ENCODE results near the gene DGKH.

DGKH gene

GRCh38 chr13:42100960-42101359 lies 52.5 kb downstream of the DGKH start:
- Histone ChIP-seq H3K9ac (ENCODE audit: low read depth, low read length) (no peak overlapping the region), H3K4me1 (ENCODE audit: insufficient read depth, low read length) (no peaks in the 10 kb centered on the region), H3K27me3 (ENCODE audit: insufficient read depth, low read length) (no peaks in the 10 kb centered on the region), H3K36me3 (ENCODE audit: insufficient read depth, low read length) (no peaks in the 10 kb centered on the region), H3K9me3 (ENCODE audit: insufficient read depth, low read depth, low read length) (no peaks in the 10 kb centered on the region), H3K4me3 (ENCODE audit: low read length) (no peak overlapping the region), H3K27ac (ENCODE audit: low read depth, low read length) (no peak overlapping the region)
- 95% methylated on average over 2 of the region's 3 CpGs for WGBS

- Histone ChIP-seq H3K36me3 (ENCODE audit: insufficient read depth, low read length) (no peaks in the 10 kb centered on the region), H3K27me3 (ENCODE audit: insufficient read depth, low read length) (no peaks in the 10 kb centered on the region), H3K4me3 (ENCODE audit: low read length) (no peak overlapping the region), H3K27ac (ENCODE audit: low read depth, low read length) (no peak overlapping the region), H3K9me3 (ENCODE audit: insufficient read depth, low read depth, low read length) (no peaks in the 10 kb centered on the region), H3K9ac (ENCODE audit: low read depth, low read length) (no peak overlapping the region), H3K4me1 (ENCODE audit: insufficient read depth, low read length) (peaks cover under 1% of the 10 kb centered on the region; the same call in 1 of the 2 replicates)
- WGBS: 93% methylated on average over 3 of the region's 3 CpGs
These were observed 53.6 kb downstream of the DGKH start for GRCh38 chr13:42101821-42102585.

GRCh38 chr13:42102961-42103865 lies 54.8 kb downstream of the DGKH start:
- 93% methylated on average over 4 of the region's 5 CpGs for WGBS

GRCh38 chr13:42106998-42107397 lies 58.5 kb downstream of the DGKH start:
- H3K4me1 ChIP-seq (ENCODE audit: insufficient read depth, low read length): peaks cover 2% of the 10 kb centered on the region; the same call in 1 of the 2 replicates
- no peak overlapping the region for H3K4me3 ChIP-seq (ENCODE audit: low read length)
- H3K9ac ChIP-seq (ENCODE audit: low read depth, low read length): no peak overlapping the region
- no peaks in the 10 kb centered on the region for H3K27me3 ChIP-seq (ENCODE audit: insufficient read depth, low read length)
- no peaks in the 10 kb centered on the region for H3K9me3 ChIP-seq (ENCODE audit: insufficient read depth, low read depth, low read length)
- no peaks in the 10 kb centered on the region for H3K36me3 ChIP-seq (ENCODE audit: insufficient read depth, low read length)
- H3K27ac ChIP-seq (ENCODE audit: low read depth, low read length): no peak overlapping the region
- WGBS: 90% methylated on average over 4 of the region's 4 CpGs

More at GRCh38 chr13:42102961-42103865, 54.8 kb downstream of the DGKH start:
- Histone ChIP-seq H3K4me1 (ENCODE audit: insufficient read depth, low read length) (peaks cover 2% of the 10 kb centered on the region; the same call in 1 of the 2 replicates), H3K9ac (ENCODE audit: low read depth, low read length) (no peak overlapping the region), H3K9me3 (ENCODE audit: insufficient read depth, low read depth, low read length) (no peaks in the 10 kb centered on the region), H3K4me3 (ENCODE audit: low read length) (no peak overlapping the region), H3K27me3 (ENCODE audit: insufficient read depth, low read length) (no peaks in the 10 kb centered on the region), H3K27ac (ENCODE audit: low read depth, low read length) (no peak overlapping the region), H3K36me3 (ENCODE audit: insufficient read depth, low read length) (no peaks in the 10 kb centered on the region)

GRCh38 chr13:42107421-42107820 lies 59.0 kb downstream of the DGKH start:
- no peak overlapping the region for H3K9ac ChIP-seq (ENCODE audit: low read depth, low read length)
- peaks cover 2% of the 10 kb centered on the region; the same call in 1 of the 2 replicates for H3K4me1 ChIP-seq (ENCODE audit: insufficient read depth, low read length)
- no peaks in the 10 kb centered on the region for H3K36me3 ChIP-seq (ENCODE audit: insufficient read depth, low read length)
- H3K27me3 ChIP-seq (ENCODE audit: insufficient read depth, low read length): no peaks in the 10 kb centered on the region
- 83% methylated on average over 5 of the region's 5 CpGs for WGBS
- no peak overlapping the region for H3K4me3 ChIP-seq (ENCODE audit: low read length)
- H3K27ac ChIP-seq (ENCODE audit: low read depth, low read length): no peak overlapping the region
- H3K9me3 ChIP-seq (ENCODE audit: insufficient read depth, low read depth, low read length): no peaks in the 10 kb centered on the region

- H3K4me3 ChIP-seq (ENCODE audit: low read length): no peak overlapping the region
- peaks cover 2% of the 10 kb centered on the region; the same call in 1 of the 2 replicates for H3K4me1 ChIP-seq (ENCODE audit: insufficient read depth, low read length)
- H3K9me3 ChIP-seq (ENCODE audit: insufficient read depth, low read depth, low read length): no peaks in the 10 kb centered on the region
- no peak overlapping the region for H3K27ac ChIP-seq (ENCODE audit: low read depth, low read length)
- H3K27me3 ChIP-seq (ENCODE audit: insufficient read depth, low read length): no peaks in the 10 kb centered on the region
- no peaks in the 10 kb centered on the region for H3K36me3 ChIP-seq (ENCODE audit: insufficient read depth, low read length)
- H3K9ac ChIP-seq (ENCODE audit: low read depth, low read length): no peak overlapping the region
- WGBS: 93% methylated on average over 4 of the region's 4 CpGs
These were observed 59.8 kb downstream of the DGKH start for GRCh38 chr13:42108217-42108616.

- Histone ChIP-seq H3K9ac (ENCODE audit: low read depth, low read length) (no peak overlapping the region), H3K36me3 (ENCODE audit: insufficient read depth, low read length) (no peaks in the 10 kb centered on the region), H3K4me1 (ENCODE audit: insufficient read depth, low read length) (peaks cover 2% of the 10 kb centered on the region; the same call in 1 of the 2 replicates), H3K4me3 (ENCODE audit: low read length) (no peak overlapping the region), H3K9me3 (ENCODE audit: insufficient read depth, low read depth, low read length) (no peaks in the 10 kb centered on the region), H3K27me3 (ENCODE audit: insufficient read depth, low read length) (no peaks in the 10 kb centered on the region), H3K27ac (ENCODE audit: low read depth, low read length) (no peak overlapping the region)
- WGBS: 90% methylated on average over 2 of the region's 2 CpGs
These were observed 61.5 kb downstream of the DGKH start for GRCh38 chr13:42109957-42110356.

- 41% methylated on average over 3 of the region's 7 CpGs for WGBS
- Histone ChIP-seq H3K4me1 (ENCODE audit: insufficient read depth, low read length) (peaks cover 2% of the 10 kb centered on the region; the same call in 1 of the 2 replicates), H3K4me3 (ENCODE audit: low read length) (no peak overlapping the region), H3K27ac (ENCODE audit: low read depth, low read length) (no peak overlapping the region), H3K9me3 (ENCODE audit: insufficient read depth, low read depth, low read length) (no peaks in the 10 kb centered on the region), H3K36me3 (ENCODE audit: insufficient read depth, low read length) (no peaks in the 10 kb centered on the region), H3K27me3 (ENCODE audit: insufficient read depth, low read length) (no peaks in the 10 kb centered on the region), H3K9ac (ENCODE audit: low read depth, low read length) (no peak overlapping the region)
These were observed 62.1 kb downstream of the DGKH start for GRCh38 chr13:42110410-42111155.

GRCh38 chr13:42112864-42113263 lies 64.4 kb downstream of the DGKH start:
- WGBS: 62% methylated on average over 4 of the region's 4 CpGs
- Histone ChIP-seq H3K4me3 (ENCODE audit: low read length) (no peak overlapping the region), H3K27ac (ENCODE audit: low read depth, low read length) (no peak overlapping the region), H3K27me3 (ENCODE audit: insufficient read depth, low read length) (no peaks in the 10 kb centered on the region), H3K4me1 (ENCODE audit: insufficient read depth, low read length) (no peaks in the 10 kb centered on the region), H3K9me3 (ENCODE audit: insufficient read depth, low read depth, low read length) (no peaks in the 10 kb centered on the region), H3K9ac (ENCODE audit: low read depth, low read length) (no peak overlapping the region), H3K36me3 (ENCODE audit: insufficient read depth, low read length) (no peaks in the 10 kb centered on the region)

GRCh38 chr13:42113478-42113877 lies 65.0 kb downstream of the DGKH start:
- no peak overlapping the region for H3K27ac ChIP-seq (ENCODE audit: low read depth, low read length)
- H3K4me1 ChIP-seq (ENCODE audit: insufficient read depth, low read length): no peaks in the 10 kb centered on the region
- no peaks in the 10 kb centered on the region for H3K27me3 ChIP-seq (ENCODE audit: insufficient read depth, low read length)
- H3K4me3 ChIP-seq (ENCODE audit: low read length): no peak overlapping the region
- no peaks in the 10 kb centered on the region for H3K9me3 ChIP-seq (ENCODE audit: insufficient read depth, low read depth, low read length)
- H3K36me3 ChIP-seq (ENCODE audit: insufficient read depth, low read length): no peaks in the 10 kb centered on the region
- WGBS: 93% methylated on average over 5 of the region's 5 CpGs
- no peak overlapping the region for H3K9ac ChIP-seq (ENCODE audit: low read depth, low read length)
